Heart left ventricle (tissue), 16 donors: ENCODE data around the gene GAB2. TPM values are rescaled to one million over a fixed set of nuclear protein-coding genes. Genes with fewer than 3 reads are reported as not detected.

ENCODE experiments used
- ATAC-seq, 4 donors: fragments of 200-7000 bp; cut with Tn5 transposase; one replicate each; pipeline ENCODE4 v1.9.1; 2020 to 2022; ENCODE audit warnings: moderate library complexity in 4 of 4, mild to moderate bottlenecking in 3 of 4, moderate number of reproducible peaks in 1 of 4
- DNase-seq, 5 donors: peaks; one replicate each; pipeline ENCODE4 v3.0.0-alpha.2; 2020
- H3K27ac ChIP-seq, 12 donors: fragments of 200-600 bp; sonication (generic) in 4 of 12; one replicate each; pipeline versions ENCODE4 v1.5.0 to v1.8.0; 2016 to 2022; ENCODE audit warnings: mild to moderate bottlenecking in 2 of 12
- H3K27me3 ChIP-seq, 9 donors: fragments of 200-600 bp; sonication (generic) in 2 of 9; one replicate each; pipeline versions ENCODE4 v1.5.1 to v1.8.0; 2016 to 2022; ENCODE audit warnings: mild to moderate bottlenecking in 3 of 9
- H3K36me3 ChIP-seq, 9 donors: fragments of 200-600 bp; sonication (generic) in 2 of 9; one replicate each; pipeline versions ENCODE4 v1.5.0 to v1.8.0; 2018 to 2022; ENCODE audit warnings: mild to moderate bottlenecking in 2 of 9
- H3K4me1 ChIP-seq, 12 donors: fragments of 200-600 bp; sonication (generic) in 4 of 12; one replicate each; pipeline versions ENCODE4 v1.5.0 to v1.8.0; 2016 to 2022; ENCODE audit warnings: mild to moderate bottlenecking in 3 of 12
- H3K4me3 ChIP-seq, 12 donors: fragments of 200-600 bp; sonication (generic) in 4 of 12; one replicate each; pipeline versions ENCODE4 v1.5.0 to v1.8.0; 2017 to 2022; ENCODE audit warnings: mild to moderate bottlenecking in 9 of 12, moderate library complexity in 4 of 12
- H3K9me3 ChIP-seq, 12 donors: fragments of 200-600 bp; sonication (generic) in 4 of 12; one replicate each; pipeline versions ENCODE4 v1.5.0 to v1.8.0; 2016 to 2022; ENCODE audit warnings: mild to moderate bottlenecking in 1 of 12
- POLR2A ChIP-seq, 2 donors: fragments of 450-650 bp; IDR thresholded peaks; one replicate each; pipeline ENCODE4 v1.6.1; 2017; ENCODE audit warnings: antibody characterized with exemption in 2 of 2, mild to moderate bottlenecking in 2 of 2, moderate library complexity in 2 of 2
- WGBS, 4 donors: extraction: QIAGEN DNeasy Blood & Tissue Kit in 2 of 4; methylation state at CpG; one replicate each; pipeline versions ENCODE4 v1.1.5 to v1.1.7; 2013 to 2018; 5-methylcytosine and 5-hydroxymethylcytosine counted together
- intact Hi-C, 10 donors: fragments of 100-400 bp; cut with DNase I; formaldehyde crosslinking; loops; one replicate each; pipeline versions ENCODE4 v1.11.1 to v1.14.2; 2022
- polyA plus RNA-seq, 2 donors: library from polyadenylated mRNA; stranded (reverse); fragments of 200-250 nt; gene quantifications; one replicate each; pipeline ENCODE4 v1.2.3, GENCODE V29; 2013
- total RNA-seq, 9 donors: library from RNA; depleted of rRNA in 2 of 9; stranded (reverse); fragments of >200 nt in 2 of 9; fragmentation: NEBNext Ultra II Directional in 3 of 9; extraction: Animal tissue kit (Norgen Biotek cat#: 25700) in 3 of 9; gene quantifications; one replicate each; pipeline versions ENCODE4 v1.1.0 to v1.2.4, GENCODE V29; 2016 to 2023
- TF ChIP-seq, protein P1 (sequence below), 12 donors: fragments of 200-600 bp; sonication (generic) in 4 of 12; IDR thresholded peaks; one replicate each; pipeline versions ENCODE4 v1.5.0 to v1.8.0; 2018 to 2022; ENCODE audit warnings: antibody characterized with exemption in 12 of 12, mild to moderate bottlenecking in 5 of 12
- donor health status: ischemic (EF 13 %, LVEDD 7.1; RV severe dilation, severe dysfunction).
- donor health status: healthy with polysubstance abuse.
- donor health status: DM: no; HTN: yes; CAD: no.
- donor health status: DM: no; HTN: no; CAD: no.
- donor health status: ischemic (EF 25% LVEDD 6.9; RV normal size, moderate dysfunction).
- donor health status: ischemic (EF 25% LVEDD 5.7; RV mildly dilated, moderate dysfunction).
- donor health status: healthy.
- donor health status: DM: yes; HTN: yes; CAD: no.
- donor health status: ischemic (EF 35%, LVEDD 5.7; RV mildly dilated, moderate dysfunction).
- donor health status: nonischemic (EF 11% LVEDD 7.7; RV severe dilation, severe dysfunction).
- donor health status: DM: yes; HTN: yes; CAD: no.
- donor health status: PGD.
- donor health status: ischemic (EF 29% LVEDD 5.4; RV normal size, mild dysfunction).
- donor health status: nonischemic (EF 23%, LVEDD 6.1; RV moderate dilation, normal function).

GAB2 gene
- total and polyA plus RNA-seq, 11 donors: 6.1 to 53.0 (median 30.0) TPM

DNA sequence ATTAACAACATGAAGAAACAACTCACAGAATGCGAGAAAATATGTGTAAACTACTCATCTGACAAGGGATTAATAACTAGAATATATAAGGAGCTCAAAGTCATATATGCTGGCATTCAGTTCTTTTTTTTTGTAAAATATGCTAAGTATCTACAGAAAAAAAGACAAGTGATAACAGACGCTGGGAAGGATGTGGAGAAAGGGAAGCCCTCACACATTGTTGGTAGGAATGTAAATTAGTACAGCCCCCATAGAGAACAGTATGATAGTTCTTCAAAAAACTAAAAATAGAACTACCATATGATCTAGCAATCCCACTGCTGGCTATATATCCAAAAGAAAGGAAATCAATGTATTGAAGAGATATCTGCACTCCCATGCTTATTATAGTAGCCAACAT lies 13.8 kb downstream of the GAB2 start:
- Histone ChIP-seq H3K4me1 (peaks cover 0 to 39% (median 21%) of the 10 kb centered on the region in 12 donors), H3K4me3 (no peak overlapping the region), H3K27me3 (no peaks in the 10 kb centered on the region), H3K36me3 (peaks cover 0 to 4% (median 0%) of the 10 kb centered on the region in 9 donors), H3K9me3 (peaks cover 0 to 18% (median 0%) of the 10 kb centered on the region in 12 donors), H3K27ac (peak overlapping the region in 1 of 12 donors; percentile 33)
- TF ChIP-seq, protein P1, sequence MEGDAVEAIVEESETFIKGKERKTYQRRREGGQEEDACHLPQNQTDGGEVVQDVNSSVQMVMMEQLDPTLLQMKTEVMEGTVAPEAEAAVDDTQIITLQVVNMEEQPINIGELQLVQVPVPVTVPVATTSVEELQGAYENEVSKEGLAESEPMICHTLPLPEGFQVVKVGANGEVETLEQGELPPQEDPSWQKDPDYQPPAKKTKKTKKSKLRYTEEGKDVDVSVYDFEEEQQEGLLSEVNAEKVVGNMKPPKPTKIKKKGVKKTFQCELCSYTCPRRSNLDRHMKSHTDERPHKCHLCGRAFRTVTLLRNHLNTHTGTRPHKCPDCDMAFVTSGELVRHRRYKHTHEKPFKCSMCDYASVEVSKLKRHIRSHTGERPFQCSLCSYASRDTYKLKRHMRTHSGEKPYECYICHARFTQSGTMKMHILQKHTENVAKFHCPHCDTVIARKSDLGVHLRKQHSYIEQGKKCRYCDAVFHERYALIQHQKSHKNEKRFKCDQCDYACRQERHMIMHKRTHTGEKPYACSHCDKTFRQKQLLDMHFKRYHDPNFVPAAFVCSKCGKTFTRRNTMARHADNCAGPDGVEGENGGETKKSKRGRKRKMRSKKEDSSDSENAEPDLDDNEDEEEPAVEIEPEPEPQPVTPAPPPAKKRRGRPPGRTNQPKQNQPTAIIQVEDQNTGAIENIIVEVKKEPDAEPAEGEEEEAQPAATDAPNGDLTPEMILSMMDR (IDR thresholded peaks at IDR 0.05): no peak
- no peak for TF ChIP-seq POLR2A (IDR thresholded peaks at IDR 0.05)
- DNase-seq (no peak), ATAC-seq (no peak)
- intact Hi-C loops: no loop called here
- 63 to 77% (median 69%) methylated on average over 2 of the region's 2 CpGs for WGBS, 4 donors

DNA sequence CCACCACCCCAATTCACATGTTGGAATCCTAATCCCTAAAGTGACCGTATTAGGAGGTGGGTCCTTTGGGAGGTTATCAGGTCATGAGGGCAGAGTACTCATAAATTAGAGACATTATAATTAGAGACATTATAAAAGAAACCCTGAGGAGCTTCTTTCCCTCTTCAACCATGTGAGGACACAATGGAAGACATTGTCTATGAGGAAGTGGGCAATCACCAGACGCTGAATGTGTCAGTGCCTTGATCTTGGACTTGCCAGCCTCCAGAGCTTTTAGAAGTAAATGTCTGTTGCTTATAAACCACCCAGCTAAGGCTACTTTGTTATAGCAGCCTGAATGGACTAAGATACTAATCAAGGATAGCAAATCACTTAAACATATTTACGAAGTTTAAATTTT lies 14.8 kb downstream of the GAB2 start:
- Histone ChIP-seq H3K4me1 (peaks cover 0 to 45% (median 22%) of the 10 kb centered on the region in 12 donors), H3K9me3 (peaks cover 0 to 11% (median 0%) of the 10 kb centered on the region in 12 donors), H3K4me3 (no peak overlapping the region), H3K27ac (no peak overlapping the region), H3K36me3 (no peaks in the 10 kb centered on the region), H3K27me3 (no peaks in the 10 kb centered on the region)
- WGBS, 4 donors: 94 to 96% (median 95%) methylated on average over 3 of the region's 3 CpGs
- TF ChIP-seq, protein P1 (IDR thresholded peaks at IDR 0.05): no peak
- no peak for TF ChIP-seq POLR2A (IDR thresholded peaks at IDR 0.05)
- no peak for ATAC-seq
- intact Hi-C loops: no loop called here
- DNase-seq: no peak

DNA sequence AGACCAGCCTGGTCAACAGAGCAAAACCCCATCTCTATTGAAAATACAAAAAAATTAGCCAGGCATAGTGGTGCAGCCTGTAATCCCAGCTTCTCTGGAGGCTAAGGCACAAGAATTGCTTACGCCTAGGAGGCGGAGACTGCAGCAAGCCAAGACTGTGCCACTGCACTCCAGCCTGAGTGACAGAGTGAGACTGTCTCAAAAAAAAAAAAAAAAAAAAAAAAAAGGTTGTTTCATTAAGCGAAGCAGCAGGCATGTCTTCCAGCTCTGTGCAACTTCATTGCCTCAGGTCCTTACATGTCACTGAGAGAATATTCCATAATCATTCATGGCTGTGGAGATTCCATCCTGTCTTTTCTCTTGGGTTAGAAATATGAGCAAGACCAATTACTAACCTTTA lies 16.9 kb downstream of the GAB2 start:
- TF ChIP-seq POLR2A (IDR thresholded peaks at IDR 0.05): no peak
- TF ChIP-seq, protein P1 (IDR thresholded peaks at IDR 0.05): no peak
- WGBS, 4 donors: 87 to 99% (median 93%) methylated on average over 3 of the region's 3 CpGs
- no peaks in the 10 kb centered on the region for H3K9me3 ChIP-seq
- DNase-seq: no peak
- H3K36me3 ChIP-seq: no peaks in the 10 kb centered on the region
- H3K27ac ChIP-seq: no peak overlapping the region
- H3K4me3 ChIP-seq: no peak overlapping the region
- peaks cover 0 to 58% (median 34%) of the 10 kb centered on the region in 12 donors for H3K4me1 ChIP-seq
- H3K27me3 ChIP-seq: no peaks in the 10 kb centered on the region
- intact Hi-C loops: no loop called here
- ATAC-seq: peak in 1 of 4 donors; percentile 14

DNA sequence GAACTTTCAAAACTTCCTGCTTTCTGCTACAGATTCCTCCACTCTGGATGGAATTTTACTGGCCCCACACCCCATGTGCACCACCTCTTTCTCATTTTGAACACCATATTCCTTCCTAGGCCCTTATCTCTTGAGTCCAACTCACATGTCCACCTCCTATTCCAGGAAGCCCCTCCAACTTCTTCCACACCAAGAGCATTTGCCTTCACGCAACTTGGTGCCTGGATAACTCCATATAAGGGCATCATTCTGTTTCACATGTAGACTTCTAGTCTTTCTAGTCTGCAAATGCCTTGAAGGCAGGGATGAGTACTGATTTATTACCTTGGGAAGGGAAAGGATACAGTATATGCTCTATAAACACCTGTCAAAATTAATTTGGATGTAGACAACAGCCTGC lies 17.5 kb downstream of the GAB2 start:
- intact Hi-C loops: no loop called here
- H3K4me1 ChIP-seq: peaks cover 0 to 63% (median 36%) of the 10 kb centered on the region in 12 donors
- no peaks in the 10 kb centered on the region for H3K36me3 ChIP-seq
- TF ChIP-seq, protein P1 (IDR thresholded peaks at IDR 0.05): no peak
- no peak for TF ChIP-seq POLR2A (IDR thresholded peaks at IDR 0.05)
- WGBS, 4 donors: 90 to 100% (median 95%) methylated on average over 1 of the region's 1 CpG
- no peaks in the 10 kb centered on the region for H3K27me3 ChIP-seq
- H3K27ac ChIP-seq: no peak overlapping the region
- ATAC-seq (no peak), DNase-seq (no peak)
- no peak overlapping the region for H3K4me3 ChIP-seq
- H3K9me3 ChIP-seq: no peaks in the 10 kb centered on the region
